GM19023 (cell line): ENCODE data around the gene GSS.

Experiments used
- ATAC-seq: cut with Tn5 transposase; IDR thresholded peaks from one replicate; pipeline ENCODE4 v1.9.1; 2021; ENCODE audit warnings: mild to moderate bottlenecking, moderate library complexity; ENCODE audit not compliant: unreplicated experiment

The GSS gene

GRCh38 chr20:34994509-34995131, 39.0 kb upstream of the GSS start:
- no peak for ATAC-seq

- ATAC-seq = no peak
Measured at GRCh38 chr20:34993941-34994508, 38.4 kb upstream of the GSS start.

- ATAC-seq = no peak
Measured at GRCh38 chr20:34992751-34993417, 37.3 kb upstream of the GSS start.

GRCh38 chr20:34990661-34991214, 35.1 kb upstream of the GSS start:
- no peak for ATAC-seq

- no peak for ATAC-seq
Measured at GRCh38 chr20:34990231-34990630, 34.6 kb upstream of the GSS start.

GRCh38 chr20:34989670-34990069, 34.1 kb upstream of the GSS start:
- ATAC-seq = no peak

- no peak for ATAC-seq
Measured at GRCh38 chr20:34989118-34989517, 33.5 kb upstream of the GSS start.

GRCh38 chr20:34988191-34988540, 32.6 kb upstream of the GSS start:
- ATAC-seq = no peak

- ATAC-seq = no peak
Measured at GRCh38 chr20:34987288-34988190, 31.9 kb upstream of the GSS start.

GRCh38 chr20:34986311-34987287, 31.0 kb upstream of the GSS start:
- no peak for ATAC-seq

- no peak for ATAC-seq
Measured at GRCh38 chr20:34985461-34986310, 30.1 kb upstream of the GSS start.

- ATAC-seq = no peak
Measured at GRCh38 chr20:34984756-34985261, 29.2 kb upstream of the GSS start.

GRCh38 chr20:34983995-34984735, 28.6 kb upstream of the GSS start:
- no peak for ATAC-seq

- ATAC-seq = no peak
Measured at GRCh38 chr20:34983089-34983820, 27.6 kb upstream of the GSS start.

- no peak for ATAC-seq
Measured at GRCh38 chr20:34982270-34983088, 26.9 kb upstream of the GSS start.

GRCh38 chr20:34980543-34981233, 25.1 kb upstream of the GSS start:
- ATAC-seq = no peak
